ENCODE measurements around the gene OGFOD1.

Gene OGFOD1

DNA sequence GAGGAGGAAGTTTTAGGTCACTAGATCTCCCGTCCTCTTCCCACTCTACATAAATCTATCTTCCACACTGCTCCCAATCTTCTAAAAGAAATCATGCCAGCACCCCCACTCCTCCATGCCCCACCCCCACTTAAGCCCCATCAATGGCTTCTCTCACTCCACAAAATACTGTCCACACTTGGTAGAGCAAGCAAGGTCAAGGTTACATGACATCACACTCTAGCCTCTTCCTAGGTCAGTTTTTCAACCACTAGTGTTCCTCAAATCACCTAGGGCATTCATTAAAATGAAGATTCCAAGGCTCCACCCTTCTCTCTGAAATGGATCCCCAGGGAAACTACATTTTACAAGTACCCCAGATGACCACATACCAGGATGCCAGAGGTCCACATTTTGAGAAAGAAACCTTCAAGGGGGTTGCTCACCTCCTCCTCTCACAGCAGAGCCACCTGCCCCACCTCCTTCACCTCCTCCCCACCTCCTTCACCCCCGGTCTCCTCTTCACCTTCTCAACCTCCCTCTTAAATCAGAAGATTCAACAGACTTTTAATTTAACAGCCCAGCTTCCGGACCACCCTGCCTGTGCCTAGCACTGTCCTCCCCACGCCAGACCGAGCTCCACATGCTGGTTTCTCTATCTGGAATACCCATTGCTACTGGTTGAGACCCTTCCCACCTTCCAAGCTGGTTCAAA lies 29.2 kb upstream of the OGFOD1 start:
- no peak for TF ChIP-seq CTCF (IDR thresholded peaks at IDR 0.05)
- Histone ChIP-seq H3K4me2 (ENCODE audit: low read length) (peak overlapping the region; percentile 5), H3K36me3 (ENCODE audit: control insufficient read depth, insufficient read depth, low read length) (no peaks in the 10 kb centered on the region), H3K27ac (no peak overlapping the region), H3K4me1 (peaks cover 16% of the 10 kb centered on the region), H3K27me3 (ENCODE audit: control insufficient read depth, insufficient read depth, low read length) (no peaks in the 10 kb centered on the region), H3K4me3 (ENCODE audit: low read depth, low read length) (no peak overlapping the region), H2AFZ (no peak overlapping the region), H3K9me3 (ENCODE audit: control insufficient read depth, low read length) (no peaks in the 10 kb centered on the region), H3K79me2 (peaks cover 48% of the 10 kb centered on the region), H3K9ac (no peak overlapping the region)

DNA sequence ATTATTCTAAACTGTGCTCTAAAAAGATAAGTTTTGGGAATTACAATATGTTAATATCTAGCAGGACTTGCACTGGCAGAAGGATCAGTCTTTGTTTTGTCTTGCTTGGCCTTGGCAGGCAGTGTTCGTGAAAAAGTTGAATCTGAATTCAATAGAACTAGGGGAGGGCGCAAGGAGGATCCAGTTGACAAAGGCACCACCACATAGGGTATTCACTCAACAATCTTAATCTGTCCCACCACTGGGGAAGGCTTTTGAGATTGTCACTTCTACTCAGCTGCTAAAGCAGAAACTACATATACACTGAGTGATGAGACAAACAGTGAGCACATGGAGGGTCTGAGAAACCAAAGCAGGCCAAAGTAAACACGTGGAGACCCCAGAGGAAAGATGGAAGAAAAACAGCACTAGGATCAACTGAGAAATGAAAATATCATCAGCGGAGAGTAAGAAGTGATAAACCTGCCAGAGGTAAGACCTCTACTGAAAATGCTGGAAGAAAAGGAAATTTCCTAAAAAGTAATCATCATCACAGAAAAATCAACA lies 28.4 kb upstream of the OGFOD1 start:
- Histone ChIP-seq H3K4me2 (ENCODE audit: low read length) (peak overlapping the region; percentile 5), H3K27ac (no peak overlapping the region), H3K4me1 (peaks cover 16% of the 10 kb centered on the region), H3K4me3 (ENCODE audit: low read depth, low read length) (no peak overlapping the region), H3K79me2 (peaks cover 41% of the 10 kb centered on the region), H3K9ac (no peak overlapping the region), H3K27me3 (ENCODE audit: control insufficient read depth, insufficient read depth, low read length) (no peaks in the 10 kb centered on the region), H2AFZ (no peak overlapping the region), H3K36me3 (ENCODE audit: control insufficient read depth, insufficient read depth, low read length) (no peaks in the 10 kb centered on the region), H3K9me3 (ENCODE audit: control insufficient read depth, low read length) (no peaks in the 10 kb centered on the region)
- TF ChIP-seq CTCF (IDR thresholded peaks at IDR 0.05): no peak

GRCh38 chr16:56423584-56424403 lies 27.6 kb upstream of the OGFOD1 start:
- Histone ChIP-seq H3K4me1 (peaks cover 16% of the 10 kb centered on the region), H3K4me3 (ENCODE audit: low read depth, low read length) (peak overlapping the region; percentile 67), H3K27ac (peak overlapping the region; percentile 46), H3K4me2 (ENCODE audit: low read length) (peak overlapping the region; percentile 80), H3K36me3 (ENCODE audit: control insufficient read depth, insufficient read depth, low read length) (no peaks in the 10 kb centered on the region), H3K79me2 (peaks cover 34% of the 10 kb centered on the region), H3K27me3 (ENCODE audit: control insufficient read depth, insufficient read depth, low read length) (no peaks in the 10 kb centered on the region), H2AFZ (peak overlapping the region; percentile 66), H3K9ac (no peak overlapping the region), H3K9me3 (ENCODE audit: control insufficient read depth, low read length) (no peaks in the 10 kb centered on the region)
- no peak for TF ChIP-seq CTCF (IDR thresholded peaks at IDR 0.05)

GRCh38 chr16:56424404-56424764 lies 27.0 kb upstream of the OGFOD1 start:
- Histone ChIP-seq H3K27ac (peak overlapping the region; percentile 46), H3K4me1 (peaks cover 16% of the 10 kb centered on the region), H3K4me2 (ENCODE audit: low read length) (peak overlapping the region; percentile 80), H3K36me3 (ENCODE audit: control insufficient read depth, insufficient read depth, low read length) (no peaks in the 10 kb centered on the region), H3K4me3 (ENCODE audit: low read depth, low read length) (peak overlapping the region; percentile 67), H3K79me2 (peaks cover 30% of the 10 kb centered on the region), H3K9ac (peak overlapping the region; percentile 39), H3K9me3 (ENCODE audit: control insufficient read depth, low read length) (no peaks in the 10 kb centered on the region), H3K27me3 (ENCODE audit: control insufficient read depth, insufficient read depth, low read length) (no peaks in the 10 kb centered on the region), H2AFZ (peak overlapping the region; percentile 66)
- TF ChIP-seq CTCF (IDR thresholded peaks at IDR 0.05): no peak

All from parathyroid adenoma (tissue), 2 donors.